Endothelial cell of umbilical vein (primary cell): ENCODE measurements around the gene ST6GALNAC6. TPM values are rescaled to one million over a fixed set of nuclear protein-coding genes. Genes with fewer than 3 reads are reported as not detected.

Experiments used
- BruUV-seq: library from RNA; stranded (reverse); fragments of 400-500 nt; replicated peaks from 2 replicates; lab custom pipeline; 2021; lab: Mats Ljungman, UMichigan
- CTCF ChIA-PET: fragments of 300-600, 350-600 bp; sonication (Branson Sonifier 250); formaldehyde crosslinking; loops from one replicate; lab custom pipeline; 2021; ENCODE audit warnings: antibody characterized with exemption, inconsistent platforms; lab: Charles Lee
- POLR2A ChIA-PET: fragments of 300-600, 350-600 bp; sonication (Branson Sonifier 250); formaldehyde crosslinking; loops from one replicate; lab custom pipeline; 2021; ENCODE audit warnings: antibody characterized with exemption, inconsistent platforms; lab: Charles Lee
- DNase-seq: peaks from one replicate; pipeline ENCODE4 v3.0.0-alpha.2; 2011; ENCODE audit warnings: low read depth, low spot score
- FAIRE-seq: peaks from 2 replicates; lab custom pipeline; 2011; peaks lifted over from hg19 to GRCh38; lab: Jason Lieb, UNC
- H2AFZ ChIP-seq: 2 replicates; pipeline ENCODE4 v1.6.0; 2012; ENCODE audit warnings: low read depth, low read length, control low read depth, inconsistent platforms
- H3K27ac ChIP-seq: 2 replicates; pipeline ENCODE4 v1.5.1; 2011; ENCODE audit warnings: low read depth, mild to moderate bottlenecking, control low read depth, low read length, moderate library complexity; ENCODE audit not compliant: insufficient read depth
- H3K27me3 ChIP-seq, 2 experiments: 2 replicates each; pipeline versions ENCODE4 v1.6.0 to v1.6.1; 2011; ENCODE audit warnings: low read length in 2 of 2, mixed read lengths in 1 of 2; ENCODE audit not compliant: control insufficient read depth in 2 of 2, insufficient read depth in 2 of 2
- H3K36me3 ChIP-seq, 2 experiments: 2 replicates in 1 of 2; 3 replicates in 1 of 2; pipeline ENCODE4 v1.5.1; 2011; ENCODE audit warnings: low read length in 2 of 2, mild to moderate bottlenecking in 1 of 2, moderate library complexity in 1 of 2; ENCODE audit not compliant: control insufficient read depth in 2 of 2, insufficient read depth in 2 of 2; ENCODE audit errors: extremely low read depth in 1 of 2
- H3K4me1 ChIP-seq: 3 replicates; pipeline ENCODE4 v1.5.1; 2011; ENCODE audit warnings: mild to moderate bottlenecking, low read length; ENCODE audit not compliant: control insufficient read depth, insufficient read depth; ENCODE audit errors: extremely low read depth
- H3K4me2 ChIP-seq: 2 replicates; pipeline ENCODE4 v1.6.1; 2011; ENCODE audit warnings: low read length, control low read depth, mixed read lengths; ENCODE audit not compliant: insufficient read depth
- H3K4me3 ChIP-seq, 3 experiments: fragments of 200-600 bp in 1 of 3; sonication (generic), shearing (Covaris generic) in 1 of 3; replicated peaks in 1 of 3; 2 replicates each; pipeline ENCODE4 v1.5.1; 2011 to 2016; ENCODE audit warnings: control low read depth in 3 of 3, low read length in 3 of 3, mild to moderate bottlenecking in 2 of 3, inconsistent platforms in 1 of 3, low read depth in 1 of 3, moderate library complexity in 1 of 3; ENCODE audit not compliant: insufficient read depth in 1 of 3
- H3K79me2 ChIP-seq: 2 replicates; pipeline ENCODE4 v1.6.0; 2012; ENCODE audit warnings: low read length, inconsistent platforms; ENCODE audit not compliant: control insufficient read depth, insufficient read depth
- H3K9ac ChIP-seq: replicated peaks from 2 replicates; pipeline ENCODE3; 2011; ENCODE audit warnings: low read length, control low read depth; ENCODE audit not compliant: insufficient read depth; ENCODE audit errors: extremely low read depth
- H3K9me1 ChIP-seq: replicated peaks from 3 replicates; pipeline ENCODE4 v1.6.0; 2011; ENCODE audit warnings: mild to moderate bottlenecking, low read length; ENCODE audit not compliant: control insufficient read depth, insufficient read depth; ENCODE audit errors: extremely low read depth
- H3K9me3 ChIP-seq: replicated peaks from 2 replicates; pipeline ENCODE4 v1.5.1; 2012; ENCODE audit warnings: low read length, inconsistent platforms; ENCODE audit not compliant: control insufficient read depth, insufficient read depth
- H4K20me1 ChIP-seq: replicated peaks from 2 replicates; pipeline ENCODE3; 2011; ENCODE audit warnings: mild to moderate bottlenecking, low read length; ENCODE audit not compliant: control insufficient read depth, insufficient read depth; ENCODE audit errors: extremely low read depth
- EZH2 ChIP-seq: IDR thresholded peaks from 2 replicates; pipeline ENCODE4 v1.6.1; 2012; ENCODE audit warnings: borderline replicate concordance, low read depth, mild to moderate bottlenecking, moderate library complexity, low read length, inconsistent platforms; ENCODE audit not compliant: severe bottlenecking
- FOS ChIP-seq: IDR thresholded peaks from 2 replicates; pipeline ENCODE4 v1.6.1; 2011; ENCODE audit warnings: mild to moderate bottlenecking, low read length, moderate library complexity, borderline replicate concordance; ENCODE audit not compliant: insufficient read depth
- GATA2 ChIP-seq: IDR thresholded peaks from 2 replicates; pipeline ENCODE4 v1.7.0; 2011; ENCODE audit warnings: low read depth, mild to moderate bottlenecking, moderate library complexity, mixed read lengths, low read length; ENCODE audit not compliant: insufficient read length, insufficient read depth
- POLR2A ChIP-seq: IDR thresholded peaks from 2 replicates; pipeline ENCODE4 v1.6.1; 2012; ENCODE audit warnings: low read depth, mild to moderate bottlenecking, control low read depth, low read length
- POLR2AphosphoS5 ChIP-seq: IDR thresholded peaks from 2 replicates; pipeline ENCODE4 v1.6.1; 2012; ENCODE audit warnings: low read depth, mild to moderate bottlenecking, control low read depth, low read length, moderate library complexity; ENCODE audit not compliant: insufficient read depth
- dilution Hi-C: fragments of 300-500 bp; cut with MboI; formaldehyde crosslinking; loops from one replicate; pipeline ENCODE4 v1.15.0; 2019; ENCODE audit warnings: low sequenced_read_pairs; ENCODE audit not compliant: extremely low pct_ligation_motif_present
- intact Hi-C: fragments of 100-400 bp; cut with micrococcal nuclease; formaldehyde crosslinking; loops from one replicate; pipeline ENCODE4 v1.10.0; 2022
- polyA plus RNA-seq, 4 experiments: library from polyadenylated mRNA; depleted of rRNA in 3 of 4; stranded (reverse) in 3 of 4; unstranded in 1 of 4; fragments of >200 nt; gene quantifications; 2 replicates each; pipeline versions ENCODE4 v1.2.1 to v1.2.3, GENCODE V29; 2011 to 2012; ENCODE audit warnings: missing spikeins in 1 of 4
- total RNA-seq: library from RNA; stranded (reverse); gene quantifications from 2 replicates; pipeline ENCODE4 v1.2.3, GENCODE V29; 2021
- TF ChIP-seq, protein P1 (sequence below): IDR thresholded peaks from 2 replicates; pipeline ENCODE4 v1.6.1; 2011; ENCODE audit not compliant: insufficient read depth, insufficient read length

Gene ST6GALNAC6
- total and polyA plus RNA-seq, 2 donors (not counting 3 experiments of a cell fraction or from before 2014, with no cell fraction given): 43.0 to 78.9 TPM

DNA sequence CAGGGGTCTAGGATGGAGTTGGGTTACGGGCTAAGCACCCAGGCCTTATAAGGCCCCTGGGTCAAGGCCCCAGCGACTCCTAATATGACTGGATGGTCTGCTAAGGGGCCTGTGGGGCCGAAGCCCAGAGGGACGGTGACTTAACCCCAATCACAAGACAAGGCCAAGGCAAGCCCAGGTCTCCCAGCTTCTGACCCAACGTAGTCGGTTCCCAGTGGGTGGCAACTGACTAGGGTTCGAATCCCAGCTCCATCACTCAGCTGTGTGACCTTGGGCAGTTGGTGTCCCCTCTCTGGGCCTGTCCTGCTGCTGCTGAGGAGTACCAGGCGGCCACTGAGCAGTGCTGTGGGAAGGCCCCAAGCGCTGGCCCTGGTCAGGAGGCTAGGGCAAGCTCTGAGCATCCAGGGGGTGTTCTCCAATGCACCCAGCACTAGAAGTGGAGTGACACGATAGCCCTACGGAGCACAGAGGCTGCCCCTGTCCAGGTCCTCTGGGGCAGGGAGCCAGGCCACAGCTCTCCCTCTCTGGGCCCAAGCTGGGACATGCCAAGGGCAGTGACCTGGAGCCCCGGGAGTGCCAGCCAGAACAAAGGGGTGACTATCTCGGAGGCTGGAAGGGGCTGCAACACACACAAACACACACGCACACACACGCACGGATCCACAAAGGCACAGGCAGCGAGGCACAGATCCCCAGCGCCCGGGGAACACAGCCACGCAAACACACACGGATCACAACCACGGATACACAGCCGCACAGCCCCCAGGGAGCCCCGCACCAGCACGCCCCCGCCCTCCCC, 22.4 kb downstream of the ST6GALNAC6 start:
- Histone ChIP-seq H3K9me3 (no peaks in the 10 kb centered on the region), H4K20me1 (no peaks in the 10 kb centered on the region), H3K36me3 (peaks cover 0 to 7% of the 10 kb centered on the region in 2 experiments), H3K27ac (peak overlapping the region; percentile 26), H3K4me2 (peak overlapping the region; percentile 81), H3K79me2 (peaks cover 18% of the 10 kb centered on the region), H3K9ac (peak overlapping the region; percentile 44), H3K4me1 (peaks cover 14% of the 10 kb centered on the region), H3K4me3 (peak overlapping the region; percentile 23 to 55 (median 44)), H2AFZ (peak overlapping the region; percentile 10), H3K27me3 (no peaks in the 10 kb centered on the region), H3K9me1 (no peaks in the 10 kb centered on the region)
- TF ChIP-seq POLR2AphosphoS5 (no peak), GATA2 (no peak), FOS (no peak), POLR2A (no peak), EZH2 (no peak)
- TF ChIP-seq, protein P1, sequence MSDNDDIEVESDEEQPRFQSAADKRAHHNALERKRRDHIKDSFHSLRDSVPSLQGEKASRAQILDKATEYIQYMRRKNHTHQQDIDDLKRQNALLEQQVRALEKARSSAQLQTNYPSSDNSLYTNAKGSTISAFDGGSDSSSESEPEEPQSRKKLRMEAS: no peak
- intact Hi-C loops: no loop called here
- BruUV-seq: TSS peak; percentile 46
- DNase-seq (peak; percentile 18), FAIRE-seq (no peak)
- dilution Hi-C loops: no loop called here
- POLR2A ChIA-PET: no interaction called here
- CTCF ChIA-PET: interaction anchor here (1.1 to 1.8 kb wide), 2 partner anchors 44 to 142 kb away, joined by 3 to 5 read pairs; partner anchors contain the start of gene TOR2A
